Fibroblast of the aortic adventitia (primary cell): ENCODE measurements around the gene LDLRAD3. TPM values are rescaled to one million over a fixed set of nuclear protein-coding genes. Genes with fewer than 3 reads are reported as not detected.

ENCODE experiments used
- DNase-seq: peaks from one replicate; pipeline ENCODE4 v3.0.0-alpha.2; 2010; ENCODE audit warnings: low read depth
- H3K4me3 ChIP-seq: 2 replicates; pipeline ENCODE4 v1.5.1; 2011; ENCODE audit warnings: low read depth, mild to moderate bottlenecking, control low read depth, low read length, moderate library complexity
- total RNA-seq: library from RNA; depleted of rRNA; stranded (reverse); fragments of >200 nt; gene quantifications from 2 replicates; pipeline ENCODE4 v1.2.3, GENCODE V29; 2012; ENCODE audit warnings: low replicate concordance
- TF ChIP-seq, protein P1 (sequence below): IDR thresholded peaks from 2 replicates; pipeline ENCODE4 v1.5.1; 2011; ENCODE audit warnings: mild to moderate bottlenecking, low read length, control low read depth, inconsistent platforms; ENCODE audit not compliant: insufficient read depth

LDLRAD3 gene
- total RNA-seq, 1 donor, result 10.8 TPM

DNA sequence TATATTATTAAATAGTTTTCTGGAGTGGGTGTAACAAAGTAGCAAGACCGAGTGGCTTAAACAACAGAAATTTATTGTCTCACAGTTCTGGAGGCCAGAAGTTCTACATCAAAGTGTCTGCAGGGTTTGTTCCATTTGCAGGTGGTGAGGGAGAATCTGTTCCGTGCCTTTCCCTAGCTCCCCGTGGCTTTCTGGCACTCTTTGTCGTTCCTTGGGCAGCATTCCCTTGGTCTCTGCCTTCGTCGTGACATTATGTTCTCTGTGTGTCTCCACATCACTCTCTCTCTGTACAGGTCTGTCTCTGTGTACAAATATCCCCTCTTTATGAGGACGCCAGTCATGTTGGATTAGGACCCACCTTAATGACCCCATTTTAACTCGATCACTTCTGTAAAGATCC is 38.2 kb downstream of the LDLRAD3 start:
- DNase-seq, result no peak
- TF ChIP-seq, protein P1, sequence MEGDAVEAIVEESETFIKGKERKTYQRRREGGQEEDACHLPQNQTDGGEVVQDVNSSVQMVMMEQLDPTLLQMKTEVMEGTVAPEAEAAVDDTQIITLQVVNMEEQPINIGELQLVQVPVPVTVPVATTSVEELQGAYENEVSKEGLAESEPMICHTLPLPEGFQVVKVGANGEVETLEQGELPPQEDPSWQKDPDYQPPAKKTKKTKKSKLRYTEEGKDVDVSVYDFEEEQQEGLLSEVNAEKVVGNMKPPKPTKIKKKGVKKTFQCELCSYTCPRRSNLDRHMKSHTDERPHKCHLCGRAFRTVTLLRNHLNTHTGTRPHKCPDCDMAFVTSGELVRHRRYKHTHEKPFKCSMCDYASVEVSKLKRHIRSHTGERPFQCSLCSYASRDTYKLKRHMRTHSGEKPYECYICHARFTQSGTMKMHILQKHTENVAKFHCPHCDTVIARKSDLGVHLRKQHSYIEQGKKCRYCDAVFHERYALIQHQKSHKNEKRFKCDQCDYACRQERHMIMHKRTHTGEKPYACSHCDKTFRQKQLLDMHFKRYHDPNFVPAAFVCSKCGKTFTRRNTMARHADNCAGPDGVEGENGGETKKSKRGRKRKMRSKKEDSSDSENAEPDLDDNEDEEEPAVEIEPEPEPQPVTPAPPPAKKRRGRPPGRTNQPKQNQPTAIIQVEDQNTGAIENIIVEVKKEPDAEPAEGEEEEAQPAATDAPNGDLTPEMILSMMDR, result no peak
- H3K4me3 ChIP-seq, result no peak overlapping the region

DNA sequence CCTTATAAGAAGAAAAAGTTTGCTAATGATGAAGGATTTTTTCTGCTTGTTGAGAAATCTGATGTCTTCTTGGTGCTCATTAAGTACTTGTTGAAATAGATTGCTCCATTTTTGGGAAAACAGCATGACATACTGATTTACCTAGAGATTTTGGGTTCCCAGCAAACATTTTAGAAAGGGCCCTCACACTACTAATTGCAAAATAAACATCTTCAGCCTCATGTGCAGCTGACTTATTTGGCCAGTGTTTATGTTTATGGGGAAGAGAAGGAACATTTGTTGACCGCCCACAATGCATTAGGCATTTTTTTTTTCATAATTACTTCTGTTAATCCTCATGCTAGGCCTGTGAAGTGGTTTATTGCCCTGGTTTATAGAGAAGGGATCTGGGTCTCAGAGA is 40.1 kb downstream of the LDLRAD3 start:
- no peak for DNase-seq
- H3K4me3 ChIP-seq, result no peak overlapping the region
- TF ChIP-seq, protein P1, result no peak

DNA sequence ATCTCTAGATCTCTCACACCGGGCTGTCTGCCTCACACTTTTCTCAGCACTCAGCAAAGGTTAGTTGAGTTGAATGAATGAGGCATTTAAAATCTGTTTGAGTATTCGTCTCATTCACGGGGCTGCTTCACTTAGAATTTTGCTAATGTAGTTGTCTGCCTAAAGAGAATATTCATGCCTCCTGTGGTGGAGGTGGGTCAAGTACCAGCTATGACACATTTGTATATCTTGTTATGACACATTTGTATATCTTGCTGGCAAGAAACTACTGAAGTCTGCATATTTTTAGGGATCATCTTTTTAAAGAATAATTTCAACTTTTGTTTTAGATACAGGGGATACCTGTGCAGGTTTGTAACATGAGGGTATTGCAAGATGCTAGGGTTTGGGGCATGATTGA is 43.1 kb downstream of the LDLRAD3 start:
- TF ChIP-seq, protein P1, result no peak
- no peak for DNase-seq

DNA sequence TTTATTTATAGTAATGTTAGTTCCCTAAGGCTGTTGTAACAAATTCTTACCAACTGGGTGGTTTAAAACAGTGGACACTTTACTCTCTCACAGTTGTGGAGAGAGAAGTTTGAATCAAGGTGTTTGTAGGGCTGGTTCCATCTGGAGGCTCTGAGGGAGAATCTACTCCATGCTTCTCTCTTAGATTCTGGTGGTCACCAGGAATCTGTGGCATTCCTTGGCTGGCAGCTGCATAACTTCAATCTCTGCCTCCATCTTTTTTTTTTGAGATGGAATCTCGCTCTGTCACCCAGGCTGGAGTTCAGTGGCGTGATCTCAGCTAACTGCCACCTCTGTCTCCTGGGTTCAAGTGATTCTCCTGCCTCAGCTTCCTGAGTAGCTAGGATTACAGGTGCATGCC is 46.3 kb downstream of the LDLRAD3 start:
- DNase-seq, result no peak
- TF ChIP-seq, protein P1, result no peak
- H3K4me3 ChIP-seq, result no peak overlapping the region

More for the DNA sequence above, 43.1 kb downstream of the LDLRAD3 start:
- no peak overlapping the region for H3K4me3 ChIP-seq

DNA sequence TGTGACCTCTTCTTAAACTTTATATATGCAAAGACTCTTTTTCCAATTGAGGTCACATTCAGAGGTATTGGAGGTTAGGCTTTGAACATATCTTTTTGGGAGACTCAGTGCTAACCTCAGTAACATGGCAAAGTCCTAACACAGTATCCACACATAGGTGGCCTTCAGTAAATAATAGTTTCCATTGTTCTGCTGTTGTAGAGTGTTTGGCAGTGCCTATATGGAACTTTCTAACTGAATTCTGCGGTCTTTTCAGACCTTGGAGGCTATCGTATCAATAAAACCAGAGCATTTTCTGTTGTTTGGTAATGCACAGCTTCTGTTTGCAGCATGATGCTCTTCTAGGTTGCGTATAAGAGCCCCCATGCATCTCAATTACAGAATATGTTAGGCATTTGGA is 47.0 kb downstream of the LDLRAD3 start:
- no peak for DNase-seq
- no peak overlapping the region for H3K4me3 ChIP-seq
- TF ChIP-seq, protein P1, result no peak

DNA sequence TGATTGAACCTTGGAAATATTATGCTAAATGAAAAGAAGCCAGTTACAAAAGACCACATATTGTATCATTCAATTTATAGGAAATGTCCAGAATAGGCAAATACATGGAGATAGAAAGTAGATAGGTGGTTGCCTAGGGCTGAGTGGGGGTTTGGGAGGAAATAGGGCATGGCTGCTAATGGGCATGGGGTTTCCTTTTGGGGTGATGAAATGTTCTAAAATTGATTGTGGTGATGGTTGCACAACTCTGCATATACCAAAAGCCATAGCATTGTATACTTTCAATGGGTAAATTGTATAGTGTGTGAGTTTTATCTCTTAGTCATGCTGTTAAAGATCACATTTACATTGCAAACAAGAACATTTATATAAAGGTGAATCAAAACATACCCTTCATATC is 48.7 kb downstream of the LDLRAD3 start:
- TF ChIP-seq, protein P1, result no peak
- DNase-seq, result no peak
- H3K4me3 ChIP-seq, result no peak overlapping the region

DNA sequence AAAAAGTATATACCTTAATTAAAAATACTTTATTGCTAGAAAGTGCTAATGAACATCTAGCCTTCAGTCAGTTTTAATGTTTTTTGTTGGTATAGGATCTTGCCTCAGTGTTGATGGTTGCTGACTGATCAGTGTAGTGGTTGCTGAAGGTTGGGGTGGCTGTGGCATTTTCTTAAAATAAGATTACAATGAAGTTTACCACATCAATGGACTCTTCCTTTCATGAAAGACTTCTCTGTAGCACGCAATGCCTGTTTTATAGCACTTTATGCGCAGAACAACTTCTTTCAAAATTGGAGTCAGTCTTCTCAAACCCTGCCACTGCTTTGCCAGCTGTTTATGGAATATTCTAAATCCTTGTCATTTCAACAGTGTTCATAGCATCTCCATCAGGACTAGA is 50.6 kb downstream of the LDLRAD3 start:
- no peak overlapping the region for H3K4me3 ChIP-seq
- TF ChIP-seq, protein P1, result no peak
- DNase-seq, result no peak
